Epithelial cell of esophagus (primary cell): ENCODE data around the gene GUCA1C.

Experiments used
- DNase-seq: peaks from one replicate; pipeline ENCODE4 v3.0.0; 2010; ENCODE audit warnings: low read depth
- H3K4me3 ChIP-seq: 2 replicates; pipeline ENCODE4 v1.5.1; 2011; ENCODE audit warnings: mild to moderate bottlenecking, low read length, control low read depth
- TF ChIP-seq, protein P1 (sequence below): IDR thresholded peaks from 2 replicates; pipeline ENCODE4 v1.5.1; 2011; ENCODE audit warnings: low read depth, mild to moderate bottlenecking, low read length, control low read depth, inconsistent platforms; ENCODE audit not compliant: insufficient read depth; ENCODE audit errors: missing control alignments

GUCA1C gene

DNA sequence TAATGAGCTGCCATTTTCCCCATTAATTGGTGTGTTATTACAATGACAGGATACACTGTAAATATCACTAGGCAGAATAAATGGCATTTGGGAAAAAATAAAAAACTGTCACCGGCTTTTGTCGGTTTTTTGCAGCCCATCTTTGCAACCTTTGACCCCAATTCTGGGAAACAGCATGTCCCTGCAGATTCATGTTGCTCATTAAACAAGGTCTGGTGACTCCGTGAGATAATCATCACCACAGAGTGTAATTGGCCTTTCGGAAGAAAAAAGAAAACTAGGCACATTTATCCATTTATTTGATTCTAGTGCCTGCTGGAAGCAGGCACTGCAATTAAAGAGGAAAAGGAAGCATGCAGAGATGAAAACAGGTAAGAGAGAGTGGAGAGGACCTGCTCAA is 66.6 kb downstream of the GUCA1C start:
- no peak for DNase-seq
- TF ChIP-seq, protein P1, sequence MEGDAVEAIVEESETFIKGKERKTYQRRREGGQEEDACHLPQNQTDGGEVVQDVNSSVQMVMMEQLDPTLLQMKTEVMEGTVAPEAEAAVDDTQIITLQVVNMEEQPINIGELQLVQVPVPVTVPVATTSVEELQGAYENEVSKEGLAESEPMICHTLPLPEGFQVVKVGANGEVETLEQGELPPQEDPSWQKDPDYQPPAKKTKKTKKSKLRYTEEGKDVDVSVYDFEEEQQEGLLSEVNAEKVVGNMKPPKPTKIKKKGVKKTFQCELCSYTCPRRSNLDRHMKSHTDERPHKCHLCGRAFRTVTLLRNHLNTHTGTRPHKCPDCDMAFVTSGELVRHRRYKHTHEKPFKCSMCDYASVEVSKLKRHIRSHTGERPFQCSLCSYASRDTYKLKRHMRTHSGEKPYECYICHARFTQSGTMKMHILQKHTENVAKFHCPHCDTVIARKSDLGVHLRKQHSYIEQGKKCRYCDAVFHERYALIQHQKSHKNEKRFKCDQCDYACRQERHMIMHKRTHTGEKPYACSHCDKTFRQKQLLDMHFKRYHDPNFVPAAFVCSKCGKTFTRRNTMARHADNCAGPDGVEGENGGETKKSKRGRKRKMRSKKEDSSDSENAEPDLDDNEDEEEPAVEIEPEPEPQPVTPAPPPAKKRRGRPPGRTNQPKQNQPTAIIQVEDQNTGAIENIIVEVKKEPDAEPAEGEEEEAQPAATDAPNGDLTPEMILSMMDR: no peak
- no peak overlapping the region for H3K4me3 ChIP-seq

DNA sequence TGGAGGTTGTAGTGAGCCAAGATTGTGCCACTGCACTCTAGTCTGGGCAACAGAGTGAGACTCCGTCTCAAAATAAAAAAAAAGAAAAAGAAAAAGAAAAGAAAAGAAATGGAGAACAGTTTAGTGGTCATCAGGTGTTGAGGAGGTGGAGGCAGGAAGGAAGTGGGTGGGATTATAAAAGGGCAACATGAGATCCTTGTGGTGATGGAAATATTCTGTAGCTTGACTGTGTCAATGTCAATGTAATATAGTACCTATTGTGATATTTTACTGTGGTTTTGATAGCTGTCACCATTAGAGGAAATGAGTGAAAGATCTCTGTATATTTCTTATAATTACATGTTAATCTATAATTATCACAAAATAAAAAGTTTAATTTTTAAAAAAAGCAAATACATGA is 70.3 kb downstream of the GUCA1C start:
- H3K4me3 ChIP-seq: no peak overlapping the region
- DNase-seq: no peak
- TF ChIP-seq, protein P1: no peak

DNA sequence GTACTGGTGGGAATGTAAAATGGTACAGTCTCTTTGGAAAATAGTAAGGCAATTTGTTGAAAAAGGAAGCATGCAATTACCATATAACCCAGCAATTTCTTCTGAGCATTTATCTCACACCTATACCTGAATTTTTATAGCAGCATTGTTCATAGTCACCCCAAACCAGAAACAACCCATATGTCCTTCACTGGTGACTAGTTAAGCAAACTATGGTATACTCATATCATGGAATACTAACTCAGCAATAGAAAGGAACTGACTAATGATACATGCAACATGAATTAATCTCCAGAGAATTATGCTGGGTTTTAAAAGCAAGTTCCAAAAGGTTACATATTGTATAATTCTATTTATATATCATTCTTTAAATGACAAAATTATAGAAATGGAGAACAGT is 70.9 kb downstream of the GUCA1C start:
- H3K4me3 ChIP-seq: no peak overlapping the region
- no peak for DNase-seq
- TF ChIP-seq, protein P1: no peak

DNA sequence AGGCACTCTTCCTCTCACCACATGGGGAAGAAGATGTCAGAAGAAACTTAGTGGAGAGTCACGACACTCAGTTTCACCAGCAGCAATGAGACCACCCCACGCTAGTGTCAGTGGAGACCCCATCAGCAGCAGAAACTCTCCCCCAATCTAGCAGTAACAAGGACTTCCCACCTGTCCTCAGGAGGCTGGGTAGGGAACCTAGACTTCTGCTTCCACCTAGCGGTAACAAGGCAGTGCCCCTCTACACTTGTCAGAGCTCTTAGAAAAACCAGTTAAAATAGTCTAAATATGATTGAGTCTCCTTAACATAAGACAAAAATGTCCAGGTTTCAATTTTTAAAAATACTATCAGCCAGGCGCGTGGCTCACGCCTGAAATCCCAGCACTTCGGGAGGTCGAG is 73.8 kb downstream of the GUCA1C start:
- peak; percentile 4 for DNase-seq
- no peak overlapping the region for H3K4me3 ChIP-seq
- TF ChIP-seq, protein P1: peak; percentile 35

DNA sequence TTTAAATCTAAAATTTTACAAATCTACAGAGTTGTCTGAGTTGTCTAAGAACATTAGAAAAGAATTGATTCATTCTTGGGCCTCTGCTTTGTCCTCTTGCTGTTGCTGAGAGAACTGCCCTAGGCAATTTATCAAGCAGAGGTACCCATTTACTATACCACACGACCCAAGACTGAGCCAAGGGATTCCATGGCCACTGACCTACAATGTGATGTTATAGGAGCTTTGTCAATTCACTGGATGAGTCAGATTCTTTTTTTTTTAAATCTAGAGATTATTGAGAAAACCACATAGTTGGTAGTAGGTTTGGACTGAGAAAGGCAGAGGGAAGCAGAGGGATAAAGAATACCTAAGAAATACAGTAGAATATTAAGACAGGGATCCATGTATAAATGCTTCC is 75.8 kb downstream of the GUCA1C start:
- TF ChIP-seq, protein P1: no peak
- H3K4me3 ChIP-seq: no peak overlapping the region
- DNase-seq: no peak

DNA sequence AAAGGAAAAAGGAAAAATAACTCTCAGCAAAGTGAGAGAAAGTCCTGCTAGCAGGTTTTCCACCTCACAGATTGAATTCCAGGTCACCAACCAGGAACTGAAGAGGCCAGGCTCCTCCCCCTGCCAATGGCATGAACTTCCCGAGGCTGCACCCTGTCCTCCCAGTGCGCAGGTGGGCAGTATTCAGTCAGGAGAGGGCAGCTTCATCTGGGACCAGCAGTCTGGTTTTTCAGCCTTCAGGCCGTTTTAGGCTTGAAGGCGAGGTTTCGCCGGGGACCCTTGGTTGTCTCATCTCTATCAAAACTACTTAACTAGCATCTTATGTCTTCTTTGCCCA is 89.9 kb downstream of the GUCA1C start:
- H3K4me3 ChIP-seq: no peak overlapping the region
- no peak for DNase-seq
- TF ChIP-seq, protein P1: no peak

DNA sequence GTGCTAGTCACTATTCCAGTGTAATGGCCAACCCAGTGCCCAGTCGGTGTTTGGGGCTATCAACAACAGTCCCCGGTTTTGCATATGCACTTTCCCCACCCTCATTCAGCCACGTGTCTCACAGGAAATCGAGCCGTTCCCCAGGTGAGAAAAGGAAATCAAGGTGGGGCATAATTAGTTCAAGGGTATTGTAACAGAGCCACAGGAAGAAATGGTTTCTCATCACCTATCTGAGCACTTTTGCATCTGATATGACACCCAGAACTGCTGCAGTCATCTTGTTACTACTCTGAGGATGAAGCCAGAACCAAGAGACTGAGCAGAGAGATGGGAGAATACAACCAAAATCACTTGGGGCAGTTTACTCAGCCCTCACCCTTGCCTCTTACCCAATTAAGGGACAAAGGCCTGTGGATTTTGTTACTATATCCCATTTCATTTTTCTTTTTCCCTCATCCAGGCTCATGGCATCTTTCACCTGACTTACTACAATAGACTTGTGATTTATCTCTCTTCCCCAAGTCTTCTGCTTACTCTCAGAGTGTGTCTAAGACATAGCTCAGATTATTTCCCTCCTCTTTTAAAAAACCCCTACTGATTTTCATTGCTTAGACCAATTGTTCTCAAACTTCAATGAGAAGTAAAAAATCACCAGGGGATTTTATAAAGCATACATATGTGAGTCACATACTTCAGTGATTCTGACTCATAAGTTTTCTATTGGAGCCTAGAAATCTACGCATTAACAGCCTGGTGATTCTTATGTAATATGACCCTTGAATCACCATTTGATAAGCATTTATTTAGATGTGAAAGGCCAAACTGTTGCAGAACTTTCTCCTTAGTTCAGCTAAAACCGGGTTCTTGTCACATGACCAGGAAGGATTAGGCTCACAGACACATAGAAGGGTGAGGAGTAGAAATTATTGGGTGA is 90.5 kb downstream of the GUCA1C start:
- H3K4me3 ChIP-seq: no peak overlapping the region
- TF ChIP-seq, protein P1: no peak
- DNase-seq: peak; percentile 83
